MV-4-11 (cell line): ENCODE measurements around the gene MRPL41.
A peak's percentile ranks its signal among the peaks of the same experiment; 100 is the strongest.
"Not testable (repeated sequence)": the region's sequence is repeated elsewhere in the genome, so short reads cannot be mapped to it uniquely, and the experiment has no call there.

Experiments used
- DNase-seq: peaks from one replicate; lab custom pipeline; 2025; lab: John Stamatoyannopoulos, UW

The MRPL41 gene

GRCh38 chr9:137552022-137552768 is 516 bp downstream of the MRPL41 start:
- DNase-seq, result no peak

DNA sequence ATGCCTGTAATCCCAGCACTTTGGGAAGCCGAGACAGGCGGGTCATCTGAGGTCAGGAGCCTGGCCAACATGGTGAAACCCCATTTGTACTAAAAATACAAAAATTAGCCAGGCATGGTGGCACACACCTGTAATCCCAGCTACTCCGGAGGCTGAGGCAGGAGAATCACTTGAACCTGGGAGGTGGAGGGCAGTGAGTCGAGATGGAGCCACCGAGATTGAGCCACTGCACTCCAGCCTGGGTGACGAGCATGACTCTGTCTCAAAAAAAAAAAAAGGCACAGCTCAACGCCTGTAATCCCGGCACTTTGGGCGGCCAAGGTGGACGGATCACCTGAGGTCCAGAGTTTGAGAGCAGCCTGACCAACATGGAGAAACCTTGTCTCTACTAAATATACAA is 2.0 kb downstream of the MRPL41 start:
- DNase-seq, result not testable (repeated sequence)

- DNase-seq, result no peak
These were observed 2.7 kb downstream of the MRPL41 start for GRCh38 chr9:137554349-137554748.

DNA sequence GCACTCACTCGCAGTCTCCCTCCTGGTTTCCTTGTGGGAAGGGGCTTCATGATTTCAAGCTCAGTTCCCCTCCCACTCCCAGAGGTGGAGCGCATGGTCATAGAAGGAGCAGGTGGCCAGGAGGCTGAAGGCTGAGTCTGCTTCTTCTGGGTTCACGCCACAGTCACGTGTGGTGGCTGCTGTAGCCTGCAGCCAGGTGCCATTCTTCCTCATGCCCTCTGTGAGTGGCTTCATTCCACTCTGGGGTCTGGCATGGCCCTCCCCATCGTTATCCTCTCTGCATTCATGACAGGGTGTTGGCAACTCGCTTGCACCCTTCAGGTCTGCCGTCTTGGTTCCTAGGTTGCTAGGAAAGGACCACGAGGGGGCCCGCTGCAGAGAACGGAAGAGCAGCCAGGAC is 3.5 kb downstream of the MRPL41 start:
- DNase-seq, result no peak

DNA sequence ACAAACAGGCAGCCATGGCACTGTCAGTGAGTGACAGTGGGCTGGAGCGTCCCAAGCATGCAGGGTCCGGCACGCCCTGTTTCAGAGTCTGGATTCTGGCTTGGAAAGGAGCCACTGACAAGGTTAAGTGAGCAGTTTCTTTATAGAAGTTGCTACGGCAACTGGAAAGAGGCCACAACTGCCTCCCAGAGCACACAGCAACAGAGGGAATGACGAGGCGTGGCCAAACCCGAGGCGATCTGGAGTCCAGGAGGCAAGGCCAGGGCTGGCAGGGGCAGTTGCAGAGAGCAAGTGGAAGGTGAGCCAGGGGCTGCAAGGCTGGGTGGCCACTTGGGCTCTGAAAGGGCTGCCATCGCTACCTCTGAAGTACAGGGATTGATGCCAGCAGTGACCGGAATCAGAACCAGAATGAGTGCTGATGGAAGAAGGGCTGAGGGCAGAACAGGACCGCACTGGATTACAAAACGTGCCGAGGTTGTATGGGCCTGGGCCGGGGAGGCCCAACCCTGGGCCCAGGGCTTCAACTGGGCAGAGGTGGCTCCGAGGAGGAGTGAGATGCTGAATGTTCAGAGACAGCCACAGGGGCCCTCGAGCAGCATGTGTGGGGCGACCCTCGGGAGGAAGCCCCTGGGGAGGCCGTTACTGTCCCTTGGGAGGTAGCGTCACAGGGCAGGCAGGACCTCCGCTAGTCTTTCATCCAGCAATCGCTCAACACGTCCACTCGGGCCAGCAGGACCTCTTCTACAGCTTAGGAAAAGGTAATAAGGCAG is 4.6 kb downstream of the MRPL41 start:
- DNase-seq, result no peak

- no peak for DNase-seq
These were observed 6.4 kb downstream of the MRPL41 start for GRCh38 chr9:137558127-137558526.

- no peak for DNase-seq
These were observed 12.5 kb downstream of the MRPL41 start for GRCh38 chr9:137564134-137564533.

DNA sequence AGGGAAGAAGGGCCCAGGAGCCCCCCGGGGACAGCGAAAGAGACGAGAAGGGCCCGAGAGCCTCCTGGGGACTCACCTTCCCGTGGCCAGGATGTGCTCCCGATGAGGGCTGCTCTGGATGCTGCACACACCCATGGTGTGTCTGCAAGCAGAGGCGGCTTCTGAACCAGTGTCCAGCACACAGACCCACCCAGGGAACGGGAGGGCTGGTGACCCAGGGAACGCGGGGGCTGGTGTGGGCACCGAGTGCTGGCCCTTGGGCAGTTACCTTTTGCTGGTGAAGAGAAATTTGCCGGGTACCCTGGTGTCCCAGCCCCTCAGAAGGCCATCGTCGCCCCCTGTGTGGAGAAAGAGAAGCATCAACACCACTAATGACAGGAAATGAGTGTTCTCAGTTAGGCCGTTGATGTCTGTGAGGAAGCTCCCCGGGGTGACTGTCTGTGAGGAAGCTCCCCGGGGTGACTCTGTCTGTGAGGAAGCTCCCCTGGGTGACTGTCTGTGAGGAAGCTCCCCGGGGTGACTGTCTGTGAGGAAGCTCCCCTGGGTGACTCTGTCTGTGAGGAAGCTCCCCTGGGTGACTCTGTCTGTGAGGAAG is 13.2 kb downstream of the MRPL41 start:
- DNase-seq, result peak; percentile 12

DNA sequence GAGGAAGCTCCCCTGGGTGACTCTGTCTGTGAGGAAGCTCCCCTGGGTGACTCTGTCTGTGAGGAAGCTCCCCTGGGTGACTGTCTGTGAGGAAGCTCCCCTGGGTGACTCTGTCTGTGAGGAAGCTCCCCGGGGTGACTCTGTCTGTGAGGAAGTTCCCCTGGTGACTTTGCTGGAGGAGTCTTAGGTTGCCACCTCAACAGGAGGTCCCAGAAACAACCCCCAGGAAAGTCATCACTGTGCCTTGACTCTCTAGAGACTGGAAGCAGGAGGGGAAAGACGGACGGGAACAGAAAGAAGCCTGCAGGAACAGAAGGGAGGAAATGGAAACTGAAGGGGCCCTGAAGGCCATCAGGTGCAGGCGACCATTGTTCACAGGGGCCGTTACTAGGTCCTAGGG is 16.8 kb downstream of the MRPL41 start:
- DNase-seq, result not testable (repeated sequence)

GRCh38 chr9:137569609-137570203 is 18.0 kb downstream of the MRPL41 start:
- DNase-seq, result no peak

DNA sequence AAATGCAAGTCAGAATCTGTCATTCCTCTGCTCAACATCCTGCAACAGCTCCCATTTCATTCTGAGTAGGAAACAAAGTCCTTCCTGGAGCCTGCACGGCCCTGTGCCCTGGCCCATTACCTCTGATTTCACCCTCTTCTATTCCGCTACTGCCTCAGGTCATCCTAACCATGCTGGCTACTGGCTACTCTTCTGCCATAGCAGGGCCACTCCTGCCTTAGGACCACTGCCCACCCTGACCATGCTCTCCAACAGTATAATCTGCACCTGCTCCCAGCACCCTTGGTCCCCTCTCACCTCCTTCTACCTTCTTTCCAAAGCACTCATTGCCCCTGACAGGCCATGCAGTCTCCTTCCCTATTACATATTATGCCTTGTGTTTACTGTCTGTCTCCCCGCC is 18.9 kb downstream of the MRPL41 start:
- DNase-seq, result no peak

- DNase-seq, result no peak
These were observed 22.5 kb downstream of the MRPL41 start for GRCh38 chr9:137574192-137574591.

DNA sequence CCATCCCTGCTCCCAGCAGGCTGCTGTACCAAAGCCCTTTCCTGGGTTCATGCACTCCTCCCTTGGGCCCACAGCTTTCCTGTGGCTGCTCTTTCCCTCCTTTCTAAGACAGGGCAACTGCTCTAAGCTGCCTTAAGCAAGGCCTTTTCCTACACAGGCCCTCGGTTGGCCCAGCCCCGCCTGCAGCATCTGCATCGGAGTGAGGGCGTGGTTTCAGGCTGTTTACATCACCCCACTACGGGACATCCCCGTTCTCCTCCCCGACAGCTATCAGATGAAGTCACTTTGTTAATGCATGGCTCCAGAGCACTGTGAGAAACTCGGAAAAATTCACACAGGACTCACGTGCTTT is 23.7 kb downstream of the MRPL41 start:
- DNase-seq, result no peak

GRCh38 chr9:137575716-137576411 is 24.2 kb downstream of the MRPL41 start:
- peak; percentile 30 for DNase-seq

GRCh38 chr9:137578518-137579258 is 27.0 kb downstream of the MRPL41 start, which contains the start of gene DPH7:
Gene DPH7 (minus strand): TSS chr9:137578925. CDS start chr9:137578777, 148 bp downstream.
- peak; percentile 85 for DNase-seq

GRCh38 chr9:137579259-137579604 is 27.6 kb downstream of the MRPL41 start:
- DNase-seq, result no peak

- DNase-seq, result peak; percentile 10
These were observed 28.7 kb downstream of the MRPL41 start for GRCh38 chr9:137580209-137580953.

GRCh38 chr9:137580954-137581322 is 29.3 kb downstream of the MRPL41 start:
- DNase-seq, result no peak

DNA sequence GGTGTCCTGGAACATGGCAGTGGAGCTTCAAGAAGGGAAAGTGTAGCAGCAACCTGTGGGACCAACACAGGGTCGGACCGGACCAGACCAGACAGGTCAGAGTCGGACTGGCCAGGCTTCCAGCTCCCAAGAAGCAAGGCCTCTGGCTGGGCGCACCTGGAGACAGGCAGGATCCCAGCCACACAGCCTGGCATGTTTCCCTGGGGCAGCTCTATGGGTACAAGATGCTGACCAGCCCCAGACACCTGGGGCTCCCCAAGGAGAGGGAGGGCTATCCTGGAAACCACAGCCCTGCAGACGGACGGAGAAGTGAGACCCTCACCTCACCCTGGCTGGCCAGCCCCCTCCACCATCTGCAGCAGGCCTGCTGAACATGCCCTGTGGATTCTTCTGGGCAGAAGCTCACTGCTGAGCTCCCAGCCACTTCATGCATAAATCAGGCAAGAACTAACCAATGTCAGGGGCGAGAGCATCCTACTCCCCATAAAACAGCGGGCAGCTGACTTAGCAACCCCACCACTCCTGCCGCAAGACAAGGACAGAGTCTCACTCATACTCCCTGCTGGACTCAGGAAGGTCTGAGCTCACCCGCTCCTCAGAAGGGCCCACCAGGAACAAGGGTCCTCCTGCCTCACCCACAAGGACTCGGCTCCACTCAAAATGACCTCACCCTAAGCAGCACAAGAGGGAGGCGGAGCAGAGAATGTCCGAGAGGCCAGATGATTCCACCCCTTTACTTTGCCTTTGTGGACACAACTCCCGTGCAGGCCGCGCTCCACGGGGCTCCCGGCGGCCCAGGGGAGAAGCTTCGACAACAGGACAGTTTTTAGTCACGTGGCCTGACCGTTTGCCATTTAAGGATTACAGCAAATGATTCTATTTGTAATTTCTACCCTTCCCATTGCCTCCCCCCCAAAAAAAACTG is 29.9 kb downstream of the MRPL41 start:
- DNase-seq, result no peak
